Measurements from ENCODE around the gene REXO1.

GRCh38 chr19:1819341-1820255 is 28.7 kb downstream of the REXO1 start:
- TF ChIP-seq RNF2 (IDR thresholded peaks at IDR 0.05; ENCODE audit: borderline replicate concordance, low read depth) (no peak), POLR2A (IDR thresholded peaks at IDR 0.05; ENCODE audit: low read length) (no peak), SMC3 (IDR thresholded peaks at IDR 0.05) (no peak)

All from A549 (cell line).